CD8-positive, alpha-beta memory T cell (primary cell): ENCODE results near the gene NKAIN2. TPM values are rescaled to one million over a fixed set of nuclear protein-coding genes. Genes with fewer than 3 reads are reported as not detected.
"Not testable (repeated sequence)": the region's sequence is repeated elsewhere in the genome, so short reads cannot be mapped to it uniquely, and the experiment has no call there.

Source experiments
- CTCF ChIA-PET: fragments of 350-600 bp; sonication (Branson Sonifier 250); formaldehyde crosslinking; loops from one replicate; lab custom pipeline; 2021; ENCODE audit warnings: antibody characterized with exemption; lab: Charles Lee
- POLR2A ChIA-PET: fragments of 350-600 bp; sonication (Branson Sonifier 250); formaldehyde crosslinking; loops from one replicate; lab custom pipeline; 2021; ENCODE audit warnings: antibody characterized with exemption; lab: Charles Lee
- DNase-seq, 5 donors: peaks; one replicate each; pipeline versions ENCODE4 v3.0.0 to v3.0.0-alpha.2; 2020 to 2022; ENCODE audit warnings: mixed read lengths in 1 of 5
- H3K27ac ChIP-seq: one replicate; pipeline ENCODE4 v1.7.0; 2013; ENCODE audit warnings: low read depth, mild to moderate bottlenecking, low read length, moderate library complexity
- H3K27me3 ChIP-seq: 2 replicates; pipeline ENCODE4 v1.7.0; 2013; ENCODE audit warnings: low read length, mild to moderate bottlenecking; ENCODE audit not compliant: insufficient read depth, poor library complexity, severe bottlenecking
- H3K36me3 ChIP-seq: 2 replicates; pipeline ENCODE4 v1.7.0; 2013; ENCODE audit warnings: mild to moderate bottlenecking, low read length, moderate library complexity; ENCODE audit not compliant: insufficient read depth
- H3K4me1 ChIP-seq: 2 replicates; pipeline ENCODE4 v1.7.0; 2013; ENCODE audit warnings: mild to moderate bottlenecking, low read length, moderate library complexity; ENCODE audit not compliant: insufficient read depth
- H3K4me3 ChIP-seq: 2 replicates; pipeline ENCODE4 v1.7.0; 2013; ENCODE audit warnings: mild to moderate bottlenecking, low read length
- H3K9me3 ChIP-seq: 2 replicates; pipeline ENCODE4 v1.7.0; 2013; ENCODE audit warnings: mild to moderate bottlenecking, low read length
- H3K27ac Mint-ChIP-seq, 8 donors: one replicate each; pipeline ENCODE4 v1.8.0; 2020 to 2021; ENCODE audit warnings: mixed read lengths in 8 of 8, mild to moderate bottlenecking in 6 of 8, inconsistent platforms in 3 of 8, moderate library complexity in 3 of 8
- H3K27me3 Mint-ChIP-seq, 2 donors: one replicate each; pipeline ENCODE4 v1.8.0; 2020 to 2021; ENCODE audit warnings: mixed read lengths in 2 of 2, mild to moderate bottlenecking in 1 of 2, moderate library complexity in 1 of 2
- H3K36me3 Mint-ChIP-seq, 3 donors: one replicate each; pipeline ENCODE4 v1.8.0; 2020 to 2021; ENCODE audit warnings: mixed read lengths in 3 of 3, inconsistent platforms in 1 of 3, mild to moderate bottlenecking in 1 of 3
- H3K4me1 Mint-ChIP-seq, 3 donors: one replicate each; pipeline ENCODE4 v1.8.0; 2020 to 2021; ENCODE audit warnings: mixed read lengths in 3 of 3, inconsistent platforms in 1 of 3, mild to moderate bottlenecking in 1 of 3
- H3K4me3 Mint-ChIP-seq, 7 donors: one replicate each; pipeline ENCODE4 v1.8.0; 2020 to 2021; ENCODE audit warnings: mixed read lengths in 7 of 7, mild to moderate bottlenecking in 6 of 7, moderate library complexity in 4 of 7, inconsistent platforms in 2 of 7
- H3K9me3 Mint-ChIP-seq, 5 donors: one replicate each; pipeline ENCODE4 v1.8.0; 2020 to 2022; ENCODE audit warnings: mixed read lengths in 5 of 5, mild to moderate bottlenecking in 3 of 5, moderate library complexity in 2 of 5, inconsistent platforms in 1 of 5
- polyA plus RNA-seq: library from polyadenylated mRNA; unstranded; fragments of 300-500 nt; fragmentation: Illumina TruSeq; gene quantifications from one replicate; pipeline ENCODE4 v1.2.3, GENCODE V29; 2021
- total RNA-seq, 2 experiments: library from RNA; stranded (reverse); gene quantifications; one replicate each; pipeline ENCODE4 v1.2.3, GENCODE V29; 2021

Gene NKAIN2
- total and polyA plus RNA-seq, 3 experiments from 2014 or later, result not detected

- H3K4me1 ChIP-seq, result no peaks in the 10 kb centered on the region
- H3K36me3 Mint-ChIP-seq, result no peaks in the 10 kb centered on the region
- no peaks in the 10 kb centered on the region for H3K4me1 Mint-ChIP-seq
- H3K4me3 ChIP-seq, result no peak overlapping the region
- no peak overlapping the region for H3K4me3 Mint-ChIP-seq
- H3K27me3 ChIP-seq, result no peaks in the 10 kb centered on the region
- no peak for DNase-seq
- H3K27me3 Mint-ChIP-seq, result no peaks in the 10 kb centered on the region
- H3K9me3 ChIP-seq, result no peaks in the 10 kb centered on the region
- no peaks in the 10 kb centered on the region for H3K36me3 ChIP-seq
- ChIA-PET POLR2A (no interaction called here), CTCF (no interaction called here)
- H3K27ac Mint-ChIP-seq, result no peak overlapping the region
- no peak overlapping the region for H3K27ac ChIP-seq
- H3K9me3 Mint-ChIP-seq, result peaks cover 0 to 10% (median 7%) of the 10 kb centered on the region in 5 donors
Observed at GRCh38 chr6:124147621-124148020, 344.0 kb downstream of the NKAIN2 start.

GRCh38 chr6:124148236-124148957, 344.7 kb downstream of the NKAIN2 start:
- H3K27ac Mint-ChIP-seq, result no peak overlapping the region
- no peaks in the 10 kb centered on the region for H3K36me3 Mint-ChIP-seq
- H3K4me1 Mint-ChIP-seq, result no peaks in the 10 kb centered on the region
- H3K4me1 ChIP-seq, result no peaks in the 10 kb centered on the region
- H3K27me3 Mint-ChIP-seq, result no peaks in the 10 kb centered on the region
- no peak overlapping the region for H3K4me3 Mint-ChIP-seq
- no peaks in the 10 kb centered on the region for H3K36me3 ChIP-seq
- no peaks in the 10 kb centered on the region for H3K27me3 ChIP-seq
- no peak for DNase-seq
- H3K27ac ChIP-seq, result no peak overlapping the region
- H3K9me3 ChIP-seq, result no peaks in the 10 kb centered on the region
- no peak overlapping the region for H3K4me3 ChIP-seq
- ChIA-PET POLR2A (no interaction called here), CTCF (no interaction called here)
- H3K9me3 Mint-ChIP-seq, result peaks cover 0 to 13% (median 5%) of the 10 kb centered on the region in 5 donors

GRCh38 chr6:124149646-124150045, 346.0 kb downstream of the NKAIN2 start:
- Histone ChIP-seq H3K27me3 (no peaks in the 10 kb centered on the region), H3K9me3 (no peaks in the 10 kb centered on the region), H3K4me1 (no peaks in the 10 kb centered on the region), H3K27ac (no peak overlapping the region), H3K36me3 (no peaks in the 10 kb centered on the region), H3K4me3 (no peak overlapping the region)
- no peak overlapping the region for H3K4me3 Mint-ChIP-seq
- no peaks in the 10 kb centered on the region for H3K27me3 Mint-ChIP-seq
- DNase-seq, result no peak
- H3K4me1 Mint-ChIP-seq, result no peaks in the 10 kb centered on the region
- CTCF ChIA-PET, result no interaction called here
- peaks cover 0 to 13% (median 4%) of the 10 kb centered on the region in 5 donors for H3K9me3 Mint-ChIP-seq
- POLR2A ChIA-PET, result no interaction called here
- H3K27ac Mint-ChIP-seq, result no peak overlapping the region
- no peaks in the 10 kb centered on the region for H3K36me3 Mint-ChIP-seq

GRCh38 chr6:124158024-124158423, 354.4 kb downstream of the NKAIN2 start:
- POLR2A ChIA-PET, result no interaction called here
- H3K4me3 Mint-ChIP-seq, result no peak overlapping the region
- H3K4me3 ChIP-seq, result no peak overlapping the region

GRCh38 chr6:124163676-124164075, 360.0 kb downstream of the NKAIN2 start:
- H3K4me1 Mint-ChIP-seq, result no peaks in the 10 kb centered on the region
- H3K9me3 Mint-ChIP-seq, result peaks cover 2 to 32% (median 4%) of the 10 kb centered on the region in 5 donors
- no peaks in the 10 kb centered on the region for H3K27me3 Mint-ChIP-seq
- CTCF ChIA-PET, result no interaction called here
- no peaks in the 10 kb centered on the region for H3K36me3 ChIP-seq
- H3K9me3 ChIP-seq, result no peaks in the 10 kb centered on the region
- no peak overlapping the region for H3K4me3 Mint-ChIP-seq
- H3K27ac ChIP-seq, result no peak overlapping the region
- no peak overlapping the region for H3K4me3 ChIP-seq
- no peaks in the 10 kb centered on the region for H3K4me1 ChIP-seq
- DNase-seq, result no peak
- H3K27ac Mint-ChIP-seq, result no peak overlapping the region
- POLR2A ChIA-PET, result no interaction called here
- H3K27me3 ChIP-seq, result no peaks in the 10 kb centered on the region
- H3K36me3 Mint-ChIP-seq, result no peaks in the 10 kb centered on the region

More at GRCh38 chr6:124158024-124158423, 354.4 kb downstream of the NKAIN2 start:
- no peaks in the 10 kb centered on the region for H3K4me1 Mint-ChIP-seq
- no peaks in the 10 kb centered on the region for H3K36me3 ChIP-seq
- CTCF ChIA-PET, result no interaction called here
- DNase-seq, result no peak
- H3K27me3 Mint-ChIP-seq, result no peaks in the 10 kb centered on the region
- no peaks in the 10 kb centered on the region for H3K36me3 Mint-ChIP-seq
- H3K27ac Mint-ChIP-seq, result no peak overlapping the region
- no peak overlapping the region for H3K27ac ChIP-seq
- peaks cover 7 to 36% (median 9%) of the 10 kb centered on the region in 5 donors for H3K9me3 Mint-ChIP-seq
- no peaks in the 10 kb centered on the region for H3K9me3 ChIP-seq
- H3K4me1 ChIP-seq, result no peaks in the 10 kb centered on the region
- H3K27me3 ChIP-seq, result no peaks in the 10 kb centered on the region

GRCh38 chr6:124164343-124164742, 360.7 kb downstream of the NKAIN2 start:
- Mint-ChIP-seq H3K27ac (no peak overlapping the region), H3K36me3 (no peaks in the 10 kb centered on the region), H3K27me3 (no peaks in the 10 kb centered on the region), H3K4me1 (no peaks in the 10 kb centered on the region), H3K9me3 (peaks cover 2 to 26% (median 4%) of the 10 kb centered on the region in 5 donors), H3K4me3 (no peak overlapping the region)
- ChIA-PET CTCF (no interaction called here), POLR2A (no interaction called here)
- Histone ChIP-seq H3K36me3 (no peaks in the 10 kb centered on the region), H3K27me3 (no peaks in the 10 kb centered on the region), H3K9me3 (no peaks in the 10 kb centered on the region), H3K4me3 (no peak overlapping the region), H3K27ac (no peak overlapping the region), H3K4me1 (no peaks in the 10 kb centered on the region)
- DNase-seq, result no peak

- H3K9me3 ChIP-seq, H3K4me3 Mint-ChIP-seq, POLR2A ChIA-PET: not testable (repeated sequence)
Observed at GRCh38 chr6:124167249-124167648, 363.6 kb downstream of the NKAIN2 start.

GRCh38 chr6:124190256-124190655, 386.6 kb downstream of the NKAIN2 start:
- H3K27ac ChIP-seq, result no peak overlapping the region
- no peaks in the 10 kb centered on the region for H3K36me3 ChIP-seq
- H3K27me3 ChIP-seq, result no peaks in the 10 kb centered on the region
- Mint-ChIP-seq H3K4me1 (no peaks in the 10 kb centered on the region), H3K4me3 (no peak overlapping the region), H3K9me3 (peaks cover 0 to 25% (median 1%) of the 10 kb centered on the region in 5 donors), H3K27me3 (no peaks in the 10 kb centered on the region), H3K36me3 (no peaks in the 10 kb centered on the region), H3K27ac (no peak overlapping the region)
- no peaks in the 10 kb centered on the region for H3K9me3 ChIP-seq
- DNase-seq, result no peak
- CTCF ChIA-PET, result no interaction called here
- H3K4me1 ChIP-seq, result no peaks in the 10 kb centered on the region
- H3K4me3 ChIP-seq, result no peak overlapping the region
- POLR2A ChIA-PET, result no interaction called here

More at GRCh38 chr6:124167249-124167648, 363.6 kb downstream of the NKAIN2 start:
- H3K4me3 ChIP-seq, H3K27ac Mint-ChIP-seq, H3K36me3 ChIP-seq, H3K27me3 ChIP-seq, H3K27ac ChIP-seq, H3K27me3 Mint-ChIP-seq, H3K4me1 Mint-ChIP-seq, H3K4me1 ChIP-seq, CTCF ChIA-PET, H3K36me3 Mint-ChIP-seq, DNase-seq: not testable (repeated sequence)
- peaks cover 0 to 18% (median under 1%) of the 10 kb centered on the region in 5 donors for H3K9me3 Mint-ChIP-seq
